ENCODE data around the gene PTCRA. TPM values are rescaled to one million over a fixed set of nuclear protein-coding genes. Genes with fewer than 3 reads are reported as not detected.

PTCRA gene
- total RNA-seq, 1 experiment from 2014 or later: not detected

- DNase-seq (ENCODE audit: low spot score): peak; percentile 38
Observed at GRCh38 chr6:42970871-42971612, 55.2 kb downstream of the PTCRA start.

- DNase-seq (ENCODE audit: low spot score): no peak
Observed at GRCh38 chr6:42971746-42972327, 56.0 kb downstream of the PTCRA start.

DNA sequence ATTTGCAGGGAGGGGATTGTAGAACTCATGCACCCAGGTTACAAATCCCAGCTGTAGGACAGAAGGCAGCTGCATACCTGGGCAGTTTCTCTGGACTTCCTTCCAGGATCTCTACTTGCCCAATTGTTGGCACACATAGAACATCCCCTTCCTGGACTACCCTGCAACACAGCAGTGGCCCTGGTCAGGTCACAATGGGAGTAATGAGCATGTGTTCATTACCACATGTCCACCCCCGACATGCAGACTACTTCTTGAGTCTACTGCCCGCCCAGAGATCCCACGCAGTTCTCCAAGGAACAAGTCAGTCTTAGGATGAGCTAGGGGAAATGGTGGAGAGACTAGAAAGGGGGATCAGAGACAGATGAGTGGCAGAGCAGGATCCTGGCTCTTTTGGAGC is 58.1 kb downstream of the PTCRA start:
- no peak for DNase-seq (ENCODE audit: low spot score)

DNA sequence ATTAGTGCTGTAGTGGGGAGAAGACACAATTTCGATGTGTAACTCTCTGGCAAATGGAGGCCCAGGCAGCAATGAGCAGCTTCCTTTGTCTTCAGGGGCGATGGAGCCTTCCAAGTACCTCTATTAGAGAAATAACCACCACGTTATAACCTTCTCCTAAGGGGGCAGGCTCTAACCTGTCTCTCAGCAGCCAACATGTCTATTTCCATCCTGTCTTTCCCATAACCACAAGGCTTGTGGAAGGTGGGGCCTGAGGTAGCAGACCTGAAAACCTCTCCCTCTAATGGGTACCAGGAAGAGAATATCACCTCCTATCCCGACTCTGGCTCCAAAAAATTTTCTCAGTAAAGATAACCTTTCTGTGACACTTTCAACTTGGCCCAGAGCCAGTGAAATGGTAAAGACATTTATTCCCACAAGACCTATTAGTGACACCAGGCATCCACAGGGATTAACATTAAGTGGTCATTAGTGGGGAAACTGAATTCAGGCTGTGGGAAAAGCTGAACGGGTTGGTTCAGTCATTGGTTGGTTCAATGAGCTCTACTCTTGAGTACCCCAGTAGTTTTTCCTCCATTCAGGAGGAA is 59.2 kb downstream of the PTCRA start:
- DNase-seq (ENCODE audit: low spot score): no peak

Other genes with a start within 250 kb of the PTCRA start
- not detected in 2 replicates for gene PRPH2, start 193.5 kb upstream of the PTCRA start, total RNA-seq (2014; rRNA removed; shearing (Covaris generic))
- gene TBCC, start 169.9 kb upstream of the PTCRA start, total RNA-seq (2014; rRNA removed; shearing (Covaris generic)): 34.5 and 38.7 TPM in 2 replicates
- gene BICRAL, start 134.0 kb upstream of the PTCRA start, total RNA-seq (2014; rRNA removed; shearing (Covaris generic)): 3.6 and 3.9 TPM in 2 replicates
- 63.6 and 67.1 TPM in 2 replicates for gene RPL7L1, start 36.4 kb upstream of the PTCRA start, total RNA-seq (2014; rRNA removed; shearing (Covaris generic))
- 50.2 and 54.5 TPM in 2 replicates for gene CNPY3, start 13.4 kb downstream of the PTCRA start, total RNA-seq (2014; rRNA removed; shearing (Covaris generic))
- not detected in 2 replicates for gene GNMT, start 44.7 kb downstream of the PTCRA start, total RNA-seq (2014; rRNA removed; shearing (Covaris generic))
- gene PEX6, start 63.1 kb downstream of the PTCRA start, total RNA-seq (2014; rRNA removed; shearing (Covaris generic)): 40.9 and 50.5 TPM in 2 replicates
- 48.1 and 53.4 TPM in 2 replicates for gene PPP2R5D, start 68.5 kb downstream of the PTCRA start, total RNA-seq (2014; rRNA removed; shearing (Covaris generic))
- 91.0 and 91.3 TPM in 2 replicates for gene MEA1, start 97.9 kb downstream of the PTCRA start, total RNA-seq (2014; rRNA removed; shearing (Covaris generic))
- 120 and 126 TPM in 2 replicates for gene KLHDC3, start 98.2 kb downstream of the PTCRA start, total RNA-seq (2014; rRNA removed; shearing (Covaris generic))
- 76.7 and 82.0 TPM in 2 replicates for gene RRP36, start 105.6 kb downstream of the PTCRA start, total RNA-seq (2014; rRNA removed; shearing (Covaris generic))
- gene CUL7, start 137.8 kb downstream of the PTCRA start, total RNA-seq (2014; rRNA removed; shearing (Covaris generic)): 20.9 and 21.1 TPM in 2 replicates
- 54.4 and 79.1 TPM in 2 replicates for gene MRPL2, start 143.4 kb downstream of the PTCRA start, total RNA-seq (2014; rRNA removed; shearing (Covaris generic))
- gene KLC4, start 143.6 kb downstream of the PTCRA start, total RNA-seq (2014; rRNA removed; shearing (Covaris generic)): 47.6 and 58.8 TPM in 2 replicates
- gene PTK7, start 160.3 kb downstream of the PTCRA start, total RNA-seq (2014; rRNA removed; shearing (Covaris generic)): 48.0 and 56.3 TPM in 2 replicates

Measured in HT-29 (cell line).